ENCODE measurements around the gene NDUFB8.

Gene NDUFB8

DNA sequence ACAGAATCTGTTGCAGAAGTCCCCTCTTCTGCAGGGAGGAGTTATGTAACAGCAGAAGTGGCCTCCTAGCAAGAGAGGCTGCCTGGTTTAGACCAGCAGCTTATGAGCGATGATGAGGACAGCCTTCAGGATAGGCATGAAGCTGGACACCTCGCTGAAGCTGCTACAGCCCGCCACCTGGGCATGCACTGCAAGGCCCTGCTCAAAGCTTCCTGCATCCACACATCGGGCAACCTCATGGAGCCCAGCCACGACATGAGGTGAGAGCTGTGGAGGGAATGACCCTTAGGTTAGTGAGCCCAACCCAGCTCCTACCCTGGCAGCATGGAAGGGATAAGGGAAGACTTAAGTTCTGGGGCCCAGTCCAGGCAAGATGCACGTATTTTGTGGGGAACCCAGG, 42.1 kb downstream of the NDUFB8 start:
- Histone ChIP-seq H3K4me1 (ENCODE audit: control insufficient read depth, insufficient read depth, low read length) (no peaks in the 10 kb centered on the region), H3K27ac (ENCODE audit: extremely low read depth, low read depth, low read length) (no peak overlapping the region), H3K4me3 (ENCODE audit: low read depth, low read length) (no peak overlapping the region), H3K9me3 (ENCODE audit: control insufficient read depth, insufficient read depth, low read depth, low read length) (no peaks in the 10 kb centered on the region), H3K36me3 (ENCODE audit: control insufficient read depth in 2 of 2, insufficient read depth in 1 of 2, low read length in 2 of 2) (peaks cover 0 to 61% of the 10 kb centered on the region in 2 experiments; a peak in 2 of 3 replicates)
- no peak for TF ChIP-seq ZIC2 (tag by site-specific recombination; IDR thresholded peaks at IDR 0.05)
- TF ChIP-seq, protein P1, sequence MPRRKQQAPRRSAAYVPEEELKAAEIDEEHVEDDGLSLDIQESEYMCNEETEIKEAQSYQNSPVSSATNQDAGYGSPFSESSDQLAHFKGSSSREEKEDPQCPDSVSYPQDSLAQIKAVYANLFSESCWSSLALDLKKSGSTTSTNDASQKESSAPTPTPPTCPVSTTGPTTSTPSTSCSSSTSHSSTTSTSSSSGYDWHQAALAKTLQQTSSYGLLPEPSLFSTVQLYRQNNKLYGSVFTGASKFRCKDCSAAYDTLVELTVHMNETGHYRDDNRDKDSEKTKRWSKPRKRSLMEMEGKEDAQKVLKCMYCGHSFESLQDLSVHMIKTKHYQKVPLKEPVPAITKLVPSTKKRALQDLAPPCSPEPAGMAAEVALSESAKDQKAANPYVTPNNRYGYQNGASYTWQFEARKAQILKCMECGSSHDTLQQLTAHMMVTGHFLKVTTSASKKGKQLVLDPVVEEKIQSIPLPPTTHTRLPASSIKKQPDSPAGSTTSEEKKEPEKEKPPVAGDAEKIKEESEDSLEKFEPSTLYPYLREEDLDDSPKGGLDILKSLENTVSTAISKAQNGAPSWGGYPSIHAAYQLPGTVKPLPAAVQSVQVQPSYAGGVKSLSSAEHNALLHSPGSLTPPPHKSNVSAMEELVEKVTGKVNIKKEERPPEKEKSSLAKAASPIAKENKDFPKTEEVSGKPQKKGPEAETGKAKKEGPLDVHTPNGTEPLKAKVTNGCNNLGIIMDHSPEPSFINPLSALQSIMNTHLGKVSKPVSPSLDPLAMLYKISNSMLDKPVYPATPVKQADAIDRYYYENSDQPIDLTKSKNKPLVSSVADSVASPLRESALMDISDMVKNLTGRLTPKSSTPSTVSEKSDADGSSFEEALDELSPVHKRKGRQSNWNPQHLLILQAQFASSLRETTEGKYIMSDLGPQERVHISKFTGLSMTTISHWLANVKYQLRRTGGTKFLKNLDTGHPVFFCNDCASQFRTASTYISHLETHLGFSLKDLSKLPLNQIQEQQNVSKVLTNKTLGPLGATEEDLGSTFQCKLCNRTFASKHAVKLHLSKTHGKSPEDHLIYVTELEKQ (tag by site-specific recombination; IDR thresholded peaks at IDR 0.05; ENCODE audit: borderline replicate concordance), result no peak
- TF ChIP-seq, protein P2, sequence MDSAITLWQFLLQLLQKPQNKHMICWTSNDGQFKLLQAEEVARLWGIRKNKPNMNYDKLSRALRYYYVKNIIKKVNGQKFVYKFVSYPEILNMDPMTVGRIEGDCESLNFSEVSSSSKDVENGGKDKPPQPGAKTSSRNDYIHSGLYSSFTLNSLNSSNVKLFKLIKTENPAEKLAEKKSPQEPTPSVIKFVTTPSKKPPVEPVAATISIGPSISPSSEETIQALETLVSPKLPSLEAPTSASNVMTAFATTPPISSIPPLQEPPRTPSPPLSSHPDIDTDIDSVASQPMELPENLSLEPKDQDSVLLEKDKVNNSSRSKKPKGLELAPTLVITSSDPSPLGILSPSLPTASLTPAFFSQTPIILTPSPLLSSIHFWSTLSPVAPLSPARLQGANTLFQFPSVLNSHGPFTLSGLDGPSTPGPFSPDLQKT (IDR thresholded peaks at IDR 0.05; ENCODE audit: borderline replicate concordance, low read depth, low read length), result no peak
- no peak for TF ChIP-seq BCL11B (tag by site-specific recombination; IDR thresholded peaks at IDR 0.05; ENCODE audit: low read depth)
- TF ChIP-seq MZF1 (tag by site-specific recombination; IDR thresholded peaks at IDR 0.05; ENCODE audit: borderline replicate concordance), result no peak
- TF ChIP-seq ZNF621 (tag by site-specific recombination; IDR thresholded peaks at IDR 0.05), result no peak
- no peak for TF ChIP-seq ZNF239 (tag by site-specific recombination; IDR thresholded peaks at IDR 0.05)
- TF ChIP-seq, protein P3, sequence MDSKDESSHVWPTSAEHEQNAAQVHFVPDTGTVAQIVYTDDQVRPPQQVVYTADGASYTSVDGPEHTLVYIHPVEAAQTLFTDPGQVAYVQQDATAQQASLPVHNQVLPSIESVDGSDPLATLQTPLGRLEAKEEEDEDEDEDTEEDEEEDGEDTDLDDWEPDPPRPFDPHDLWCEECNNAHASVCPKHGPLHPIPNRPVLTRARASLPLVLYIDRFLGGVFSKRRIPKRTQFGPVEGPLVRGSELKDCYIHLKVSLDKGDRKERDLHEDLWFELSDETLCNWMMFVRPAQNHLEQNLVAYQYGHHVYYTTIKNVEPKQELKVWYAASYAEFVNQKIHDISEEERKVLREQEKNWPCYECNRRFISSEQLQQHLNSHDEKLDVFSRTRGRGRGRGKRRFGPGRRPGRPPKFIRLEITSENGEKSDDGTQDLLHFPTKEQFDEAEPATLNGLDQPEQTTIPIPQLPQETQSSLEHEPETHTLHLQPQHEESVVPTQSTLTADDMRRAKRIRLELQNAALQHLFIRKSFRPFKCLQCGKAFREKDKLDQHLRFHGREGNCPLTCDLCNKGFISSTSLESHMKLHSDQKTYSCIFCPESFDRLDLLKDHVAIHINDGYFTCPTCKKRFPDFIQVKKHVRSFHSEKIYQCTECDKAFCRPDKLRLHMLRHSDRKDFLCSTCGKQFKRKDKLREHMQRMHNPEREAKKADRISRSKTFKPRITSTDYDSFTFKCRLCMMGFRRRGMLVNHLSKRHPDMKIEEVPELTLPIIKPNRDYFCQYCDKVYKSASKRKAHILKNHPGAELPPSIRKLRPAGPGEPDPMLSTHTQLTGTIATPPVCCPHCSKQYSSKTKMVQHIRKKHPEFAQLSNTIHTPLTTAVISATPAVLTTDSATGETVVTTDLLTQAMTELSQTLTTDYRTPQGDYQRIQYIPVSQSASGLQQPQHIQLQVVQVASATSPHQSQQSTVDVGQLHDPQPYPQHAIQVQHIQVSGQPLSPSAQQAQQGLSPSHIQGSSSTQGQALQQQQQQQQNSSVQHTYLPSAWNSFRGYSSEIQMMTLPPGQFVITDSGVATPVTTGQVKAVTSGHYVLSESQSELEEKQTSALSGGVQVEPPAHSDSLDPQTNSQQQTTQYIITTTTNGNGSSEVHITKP (tag by site-specific recombination; IDR thresholded peaks at IDR 0.05), result no peak
- TF ChIP-seq HOXD13 (CRISPR knock-in tag; IDR thresholded peaks at IDR 0.05; ENCODE audit: borderline replicate concordance), result no peak
- TF ChIP-seq, protein P4, sequence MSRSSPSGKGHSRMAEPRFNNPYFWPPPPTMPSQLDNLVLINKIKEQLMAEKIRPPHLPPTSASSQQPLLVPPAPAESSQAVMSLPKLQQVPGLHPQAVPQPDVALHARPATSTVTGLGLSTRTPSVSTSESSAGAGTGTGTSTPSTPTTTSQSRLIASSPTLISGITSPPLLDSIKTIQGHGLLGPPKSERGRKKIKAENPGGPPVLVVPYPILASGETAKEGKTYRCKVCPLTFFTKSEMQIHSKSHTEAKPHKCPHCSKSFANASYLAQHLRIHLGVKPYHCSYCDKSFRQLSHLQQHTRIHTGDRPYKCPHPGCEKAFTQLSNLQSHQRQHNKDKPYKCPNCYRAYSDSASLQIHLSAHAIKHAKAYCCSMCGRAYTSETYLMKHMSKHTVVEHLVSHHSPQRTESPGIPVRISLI (tag by site-specific recombination; IDR thresholded peaks at IDR 0.05), result no peak
- TF ChIP-seq ZNF639 (tag by site-specific recombination; IDR thresholded peaks at IDR 0.05), result no peak
- no peak for TF ChIP-seq ZBTB20 (tag by site-specific recombination; IDR thresholded peaks at IDR 0.05)
- no peak for TF ChIP-seq PRDM6 (tag by site-specific recombination; IDR thresholded peaks at IDR 0.05)
- no peak for TF ChIP-seq RBAK (tag by site-specific recombination; IDR thresholded peaks at IDR 0.05)
- no peak for TF ChIP-seq PRDM1 (tag by site-specific recombination; IDR thresholded peaks at IDR 0.05)
- TF ChIP-seq ZNF544 (tag by site-specific recombination; IDR thresholded peaks at IDR 0.05), result no peak
- no peak for TF ChIP-seq GLIS2 (tag by site-specific recombination; IDR thresholded peaks at IDR 0.05)
- TF ChIP-seq ZNF19 (tag by site-specific recombination; IDR thresholded peaks at IDR 0.05; ENCODE audit: low read depth), result no peak
- TF ChIP-seq ZNF223 (tag by site-specific recombination; IDR thresholded peaks at IDR 0.05), result no peak
- TF ChIP-seq ZNF266 (tag by site-specific recombination; IDR thresholded peaks at IDR 0.05; ENCODE audit: low read depth), result no peak
- ChIA-PET CTCF (interaction anchor here (0.7 to 1.1 kb wide), 4 partner anchors 21 to 53 kb away, joined by 3 to 5 read pairs (median 4); no protein-coding TSS in a partner anchor), POLR2A (no interaction called here)
